ENCODE results near the gene DEFB121. TPM values are rescaled to one million over a fixed set of nuclear protein-coding genes. Genes with fewer than 3 reads are reported as not detected.

The DEFB121 gene
- polyA plus RNA-seq, 2 of the 4 experiments (the other 2 are of a cell fraction) = not detected

DNA sequence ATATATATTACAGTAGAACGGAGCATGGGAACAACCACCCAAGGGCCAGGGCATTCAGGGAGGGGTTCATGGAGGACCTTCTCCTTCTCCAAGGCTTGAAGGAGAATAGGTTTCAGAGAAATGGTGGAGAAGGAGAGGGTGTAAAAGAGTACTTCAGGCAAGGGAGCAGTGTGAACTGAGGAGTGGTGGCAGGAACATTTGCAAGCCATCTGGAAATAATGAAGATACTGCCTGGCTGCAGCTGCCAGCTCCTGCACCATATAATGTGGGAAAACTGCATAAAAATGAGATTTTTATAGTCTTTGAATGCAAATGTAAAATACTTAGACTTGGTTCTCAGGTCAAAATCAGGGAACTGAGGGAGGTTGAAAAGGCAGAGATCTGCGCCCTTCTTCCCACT lies 9.6 kb upstream of the DEFB121 start:
- ChIA-PET CTCF (interaction anchor here (1.4 to 2.0 kb wide), 2 partner anchors 10 to 88 kb away, joined by 3 to 5 read pairs; partner anchors contain the start of gene DEFB121), POLR2A (no interaction called here)
- no peak overlapping the region for H3K4me2 ChIP-seq
- H3K4me3 ChIP-seq = no peak overlapping the region
- WGBS (ENCODE audit: missing lambda C conversion rate) = 88% methylated on average over 2 of the region's 2 CpGs
- TF ChIP-seq KDM1A (IDR thresholded peaks at IDR 0.05; ENCODE audit: low read depth) = no peak
- TF ChIP-seq HOXA7 (CRISPR knock-in tag; IDR thresholded peaks at IDR 0.05) = no peak
- no peak for TF ChIP-seq MYC (IDR thresholded peaks at IDR 0.05; ENCODE audit: borderline replicate concordance, low read length)
- no peak for TF ChIP-seq MAFK (IDR thresholded peaks at IDR 0.05; ENCODE audit: partially characterized antibody)
- TF ChIP-seq HMGXB4 (CRISPR knock-in tag; IDR thresholded peaks at IDR 0.05; ENCODE audit: borderline replicate concordance) = no peak
- no peak for ATAC-seq
- no peak overlapping the region for H3K27ac ChIP-seq
- no peaks in the 10 kb centered on the region for H3K9me3 ChIP-seq
- DNase-seq (ENCODE audit: low read depth in 1 of 2, low spot score in 1 of 2) = no peak
- no peak for FAIRE-seq
- no peaks in the 10 kb centered on the region for H3K4me1 ChIP-seq

GRCh38 chr20:31414381-31414780 lies 8.4 kb upstream of the DEFB121 start:
- Histone ChIP-seq H3K4me2 (no peak overlapping the region), H3K4me1 (no peaks in the 10 kb centered on the region), H3K4me3 (no peak overlapping the region), H3K9me3 (no peaks in the 10 kb centered on the region), H3K27ac (no peak overlapping the region)
- ChIA-PET CTCF (interaction anchor here (0.9 to 3.2 kb wide), 5 partner anchors 9 to 93 kb away, joined by 3 to 55 read pairs (median 5); partner anchors contain the start of gene DEFB121), POLR2A (interaction anchor here (0.7 kb wide), 1 partner anchor 87 kb away, joined by 4 read pairs; no protein-coding TSS in a partner anchor)
- no peak for ATAC-seq
- TF ChIP-seq HMGXB4 (CRISPR knock-in tag; IDR thresholded peaks at IDR 0.05; ENCODE audit: borderline replicate concordance) (no peak), TP53 (CRISPR knock-in tag; IDR thresholded peaks at IDR 0.05) (no peak), CHD4 (IDR thresholded peaks at IDR 0.05; ENCODE audit: borderline replicate concordance) (no peak), CBX8 (IDR thresholded peaks at IDR 0.05) (no peak), SMC3 (IDR thresholded peaks at IDR 0.05) (no peak), RCOR1 (IDR thresholded peaks at IDR 0.05; ENCODE audit: low read depth, low read length) (no peak), JUNB (IDR thresholded peaks at IDR 0.05) (no peak), ZNF302 (CRISPR knock-in tag; IDR thresholded peaks at IDR 0.05) (no peak), RAD21 (conservative IDR thresholded peaks at IDR 0.05 in 1 of 2, IDR thresholded peaks at IDR 0.05 in 1 of 2) (no peak), ESRRA (IDR thresholded peaks at IDR 0.05; ENCODE audit: borderline replicate concordance, low read length) (no peak), POLR2AphosphoS2 (conservative IDR thresholded peaks at IDR 0.05; ENCODE audit: low read length) (no peak), CHD2 (IDR thresholded peaks at IDR 0.05; ENCODE audit: low read length, partially characterized antibody) (no peak), NR3C1 (IDR thresholded peaks at IDR 0.05) (no peak), ZSCAN20 (CRISPR knock-in tag; IDR thresholded peaks at IDR 0.05) (no peak)
- TF ChIP-seq, protein P1, sequence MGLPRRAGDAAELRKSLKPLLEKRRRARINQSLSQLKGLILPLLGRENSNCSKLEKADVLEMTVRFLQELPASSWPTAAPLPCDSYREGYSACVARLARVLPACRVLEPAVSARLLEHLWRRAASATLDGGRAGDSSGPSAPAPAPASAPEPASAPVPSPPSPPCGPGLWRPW (IDR thresholded peaks at IDR 0.05) = no peak
- WGBS (ENCODE audit: missing lambda C conversion rate) = 18% methylated on average over 6 of the region's 6 CpGs
- FAIRE-seq = no peak
- no peak for DNase-seq (ENCODE audit: low read depth in 1 of 2, low spot score in 1 of 2)

GRCh38 chr20:31410011-31410410 lies 4.0 kb upstream of the DEFB121 start:
- no peaks in the 10 kb centered on the region for H3K9me3 ChIP-seq
- FAIRE-seq = no peak
- TF ChIP-seq ZFP36 (IDR thresholded peaks at IDR 0.05; ENCODE audit: borderline replicate concordance, partially characterized antibody) (no peak), BCL3 (IDR thresholded peaks at IDR 0.05) (no peak), RARB (CRISPR knock-in tag; IDR thresholded peaks at IDR 0.05) (no peak), POLR2A (IDR thresholded peaks at IDR 0.05; ENCODE audit: low read length) (no peak), JUNB (IDR thresholded peaks at IDR 0.05) (no peak), RFX5 (IDR thresholded peaks at IDR 0.05) (no peak), NR3C1 (IDR thresholded peaks at IDR 0.05) (no peak), NFE2L2 (conservative IDR thresholded peaks at IDR 0.05; ENCODE audit: low read length) (no peak), HOXB13 (CRISPR knock-in tag; IDR thresholded peaks at IDR 0.05; ENCODE audit: low read depth) (no peak), BHLHE40 (IDR thresholded peaks at IDR 0.05; ENCODE audit: low read depth, low read length) (no peak), EHMT2 (IDR thresholded peaks at IDR 0.05; ENCODE audit: low read depth) (no peak), CBX2 (IDR thresholded peaks at IDR 0.05; ENCODE audit: borderline replicate concordance, low read depth) (no peak), PBX3 (IDR thresholded peaks at IDR 0.05) (no peak), ZNF302 (CRISPR knock-in tag; IDR thresholded peaks at IDR 0.05) (no peak), FOSL2 (IDR thresholded peaks at IDR 0.05) (no peak), FOSL2 (CRISPR knock-in tag; IDR thresholded peaks at IDR 0.05) (no peak)

More at GRCh38 chr20:31410011-31410410, 4.0 kb upstream of the DEFB121 start:
- CTCF ChIA-PET = interaction anchor here (1.4 kb wide), 1 partner anchor 93 kb away, joined by 5 read pairs; no protein-coding TSS in a partner anchor
- Histone ChIP-seq H3K4me1 (no peaks in the 10 kb centered on the region), H3K4me2 (no peak overlapping the region), H3K4me3 (no peak overlapping the region), H3K27ac (no peak overlapping the region)
- ATAC-seq (no peak), DNase-seq (ENCODE audit: low read depth in 1 of 2, low spot score in 1 of 2) (no peak)
- 0% methylated on average over 1 of the region's 1 CpG for WGBS (ENCODE audit: missing lambda C conversion rate)
- POLR2A ChIA-PET = no interaction called here
